ENCODE results near the gene KCTD13.

The KCTD13 gene

DNA sequence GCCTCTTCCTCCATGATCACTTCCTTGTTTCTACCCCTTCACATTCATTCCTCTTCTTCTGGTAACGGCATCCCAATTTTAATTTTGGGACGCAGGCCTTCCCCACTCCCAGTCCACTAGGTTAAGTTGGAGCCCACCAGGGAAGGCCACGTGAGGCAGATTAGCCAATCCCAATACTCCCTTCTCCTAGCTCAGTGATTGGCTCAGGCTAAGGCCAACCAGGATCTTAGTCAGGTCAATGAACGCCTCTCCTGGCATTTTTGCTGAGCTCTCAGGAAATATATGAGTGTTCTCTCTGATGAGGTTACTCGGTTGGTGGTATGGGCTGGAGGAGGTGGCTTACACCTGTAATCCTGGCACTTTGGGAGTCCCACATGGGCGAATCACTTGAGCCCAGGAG lies 42.0 kb downstream of the KCTD13 start:
- POLR2A ChIA-PET: no interaction called here
- CTCF ChIA-PET: interaction anchor here (1.1 to 1.7 kb wide), 3 partner anchors 14 to 68 kb away, joined by 3 to 4 read pairs (median 3); partner anchors contain the start of gene PAGR1
- no peak for DNase-seq (ENCODE audit: extremely low spot score)
- TF ChIP-seq, protein P1, sequence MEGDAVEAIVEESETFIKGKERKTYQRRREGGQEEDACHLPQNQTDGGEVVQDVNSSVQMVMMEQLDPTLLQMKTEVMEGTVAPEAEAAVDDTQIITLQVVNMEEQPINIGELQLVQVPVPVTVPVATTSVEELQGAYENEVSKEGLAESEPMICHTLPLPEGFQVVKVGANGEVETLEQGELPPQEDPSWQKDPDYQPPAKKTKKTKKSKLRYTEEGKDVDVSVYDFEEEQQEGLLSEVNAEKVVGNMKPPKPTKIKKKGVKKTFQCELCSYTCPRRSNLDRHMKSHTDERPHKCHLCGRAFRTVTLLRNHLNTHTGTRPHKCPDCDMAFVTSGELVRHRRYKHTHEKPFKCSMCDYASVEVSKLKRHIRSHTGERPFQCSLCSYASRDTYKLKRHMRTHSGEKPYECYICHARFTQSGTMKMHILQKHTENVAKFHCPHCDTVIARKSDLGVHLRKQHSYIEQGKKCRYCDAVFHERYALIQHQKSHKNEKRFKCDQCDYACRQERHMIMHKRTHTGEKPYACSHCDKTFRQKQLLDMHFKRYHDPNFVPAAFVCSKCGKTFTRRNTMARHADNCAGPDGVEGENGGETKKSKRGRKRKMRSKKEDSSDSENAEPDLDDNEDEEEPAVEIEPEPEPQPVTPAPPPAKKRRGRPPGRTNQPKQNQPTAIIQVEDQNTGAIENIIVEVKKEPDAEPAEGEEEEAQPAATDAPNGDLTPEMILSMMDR (IDR thresholded peaks at IDR 0.05; ENCODE audit: control extremely low read depth, extremely low read depth, low read depth, missing control alignments): no peak

DNA sequence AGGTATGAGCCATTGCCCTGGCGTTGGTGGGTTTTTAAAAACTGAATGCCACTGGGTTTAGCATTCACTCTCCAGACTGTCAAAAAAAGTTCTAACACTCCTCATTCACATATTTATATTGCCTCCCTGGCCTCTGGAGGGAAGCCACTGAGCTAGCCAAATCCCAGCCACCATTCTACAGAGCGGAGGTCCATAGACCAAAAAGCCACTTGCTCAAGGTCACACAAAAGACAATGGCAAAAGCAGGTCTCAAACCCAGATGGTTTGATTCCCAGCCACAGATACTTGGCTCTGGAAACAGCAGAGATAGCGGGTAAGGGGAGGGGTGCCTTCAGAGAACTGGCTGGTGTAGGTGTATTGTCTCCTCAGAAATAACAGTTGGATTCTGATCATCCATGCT lies 45.0 kb downstream of the KCTD13 start:
- TF ChIP-seq, protein P1 (IDR thresholded peaks at IDR 0.05; ENCODE audit: control extremely low read depth, extremely low read depth, low read depth, missing control alignments): no peak
- DNase-seq (ENCODE audit: extremely low spot score): no peak
- CTCF ChIA-PET: interaction anchor here (2.5 kb wide), 1 partner anchor 33 kb away, joined by 10 read pairs; no protein-coding TSS in a partner anchor
- POLR2A ChIA-PET: no interaction called here

DNA sequence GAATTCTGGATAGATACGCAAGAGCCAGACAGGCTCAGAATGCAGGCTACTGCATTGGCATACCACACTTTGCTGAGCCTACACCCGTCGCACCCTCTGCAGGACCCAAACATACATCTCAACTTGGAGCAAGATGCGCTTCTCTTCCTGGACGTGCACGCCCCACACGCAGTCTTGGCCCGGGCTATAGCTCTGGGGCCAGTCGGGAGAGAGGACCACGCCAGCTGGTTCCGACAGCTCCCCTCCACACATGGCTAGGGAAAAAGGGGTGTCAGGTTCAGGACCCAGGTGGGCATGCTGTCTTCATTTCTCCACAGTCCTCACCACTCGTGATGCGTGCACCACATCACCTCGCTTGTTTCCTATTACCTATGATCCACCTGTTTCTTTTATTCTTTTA lies 47.9 kb downstream of the KCTD13 start:
- ChIA-PET POLR2A (no interaction called here), CTCF (interaction anchor here (1.2 to 1.5 kb wide), 2 partner anchors 14 to 30 kb away, joined by 6 to 8 read pairs; partner anchors contain the start of gene CDIPT)
- TF ChIP-seq, protein P1 (IDR thresholded peaks at IDR 0.05; ENCODE audit: control extremely low read depth, extremely low read depth, low read depth, missing control alignments): no peak
- DNase-seq (ENCODE audit: extremely low spot score): no peak

DNA sequence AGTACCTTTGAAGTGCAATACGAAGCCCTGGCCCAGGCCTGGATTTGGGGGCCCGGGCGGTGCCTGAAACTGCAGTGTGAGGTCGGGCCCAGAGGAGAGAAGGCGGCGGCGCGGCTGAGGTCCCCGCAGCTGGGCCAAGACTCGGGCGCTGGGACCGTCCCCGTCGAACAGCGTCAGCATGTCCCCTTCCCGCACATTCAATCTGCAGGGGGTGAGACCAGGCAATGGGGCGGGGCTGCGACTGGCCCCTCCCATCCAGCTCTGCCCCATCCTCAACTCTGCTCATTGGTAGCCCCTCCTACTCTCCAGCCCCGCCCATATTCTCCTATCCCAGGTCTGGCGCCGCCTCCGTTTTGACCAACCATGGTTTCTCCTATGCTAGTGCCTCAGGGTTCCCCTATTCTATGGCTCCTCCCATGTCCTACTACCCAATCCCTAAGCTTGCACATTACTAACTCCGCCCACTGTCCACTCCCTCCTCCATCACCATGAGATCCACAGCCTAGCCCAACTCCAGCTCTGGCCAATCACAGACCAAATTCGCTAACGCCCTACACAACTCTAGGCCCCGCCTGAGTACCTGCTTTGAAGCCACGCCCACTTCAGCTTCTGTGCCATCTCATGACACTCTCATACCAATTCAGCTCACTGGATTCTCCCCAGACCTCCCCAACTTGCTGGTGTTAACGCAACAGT lies 48.6 kb downstream of the KCTD13 start:
- DNase-seq (ENCODE audit: extremely low spot score): peak; percentile 73
- POLR2A ChIA-PET: no interaction called here
- TF ChIP-seq, protein P1 (IDR thresholded peaks at IDR 0.05; ENCODE audit: control extremely low read depth, extremely low read depth, low read depth, missing control alignments): no peak
- CTCF ChIA-PET: interaction anchor here (1.2 to 1.7 kb wide), 3 partner anchors 13 to 155 kb away, joined by 4 to 8 read pairs (median 6); partner anchors contain the start of gene CDIPT

DNA sequence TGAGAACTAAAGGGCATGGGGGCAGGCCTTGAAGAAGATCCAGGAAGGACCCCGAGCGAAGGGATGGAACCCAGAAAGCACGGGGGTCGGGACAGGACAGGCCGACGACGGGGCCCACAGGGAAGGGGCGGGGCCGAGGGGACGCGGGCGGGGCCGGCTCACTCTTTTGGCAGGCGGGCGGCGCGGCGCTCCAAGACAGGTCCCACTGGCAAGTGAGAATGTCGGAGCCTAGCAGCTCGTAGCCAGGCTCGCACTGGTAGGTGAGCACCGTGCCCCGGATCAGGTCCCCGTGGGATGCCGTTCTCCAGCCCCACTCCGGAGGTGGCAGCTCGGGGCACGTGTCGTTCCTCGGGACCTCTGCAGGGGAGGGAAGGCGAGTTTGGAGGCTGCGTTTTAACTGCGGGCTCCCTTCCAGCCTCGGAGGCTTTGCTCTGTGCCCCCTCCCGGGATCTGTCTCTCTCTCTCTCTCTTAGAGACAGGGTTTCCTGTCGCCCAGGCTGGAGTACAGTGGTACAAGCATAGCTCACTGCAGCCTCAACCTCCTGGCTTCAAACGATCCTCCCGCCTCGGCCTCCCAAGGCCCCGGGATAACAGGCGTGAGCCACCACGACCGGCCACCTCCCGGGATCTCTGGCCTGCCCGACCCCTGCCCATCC lies 49.3 kb downstream of the KCTD13 start:
- POLR2A ChIA-PET: no interaction called here
- peak; percentile 34 for DNase-seq (ENCODE audit: extremely low spot score)
- TF ChIP-seq, protein P1 (IDR thresholded peaks at IDR 0.05; ENCODE audit: control extremely low read depth, extremely low read depth, low read depth, missing control alignments): no peak
- CTCF ChIA-PET: interaction anchor here (1.2 to 1.7 kb wide), 3 partner anchors 13 to 156 kb away, joined by 4 to 8 read pairs (median 4); partner anchors contain the start of gene CDIPT

DNA sequence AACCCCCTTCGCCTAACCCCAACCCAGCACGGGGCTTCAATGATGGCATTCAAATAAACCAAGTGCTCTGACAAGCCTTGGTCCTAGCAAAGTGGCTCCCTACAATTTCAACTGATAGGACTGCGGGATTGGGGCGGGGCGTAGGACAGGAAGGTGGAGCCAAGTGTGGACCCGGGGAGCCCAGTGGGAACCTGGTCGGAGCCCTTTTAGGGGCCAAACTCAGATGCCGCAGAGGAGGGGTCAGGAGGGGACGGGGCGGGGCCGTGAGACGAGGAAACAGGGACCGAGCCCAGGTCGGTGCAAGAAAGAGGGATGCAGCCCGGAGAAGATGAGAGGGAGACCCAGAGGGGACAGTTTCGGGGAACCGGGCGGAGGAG lies 49.8 kb downstream of the KCTD13 start:
- TF ChIP-seq, protein P1 (IDR thresholded peaks at IDR 0.05; ENCODE audit: control extremely low read depth, extremely low read depth, low read depth, missing control alignments): no peak
- no peak for DNase-seq (ENCODE audit: extremely low spot score)
- POLR2A ChIA-PET: no interaction called here
- CTCF ChIA-PET: interaction anchor here (1.2 to 1.7 kb wide), 2 partner anchors 28 to 156 kb away, joined by 4 read pairs; no protein-coding TSS in a partner anchor

Measured in GM10248 (cell line).